Peyer's patch (tissue), 4 donors: ENCODE results near the gene OSBPL10.

Experiments used
- CTCF ChIP-seq, 6 experiments: fragments of 450-650 bp in 4 of 6; fragments of 200-600 bp in 2 of 6; sonication (generic) in 1 of 6; IDR thresholded peaks; one replicate each; pipeline ENCODE4 v1.5.1; 2017 to 2019; ENCODE audit warnings: antibody characterized with exemption in 6 of 6, mild to moderate bottlenecking in 3 of 6, moderate library complexity in 1 of 6
- POLR2A ChIP-seq, 2 donors: fragments of 450-650 bp; IDR thresholded peaks; one replicate each; pipeline ENCODE4 v1.5.1; 2017; ENCODE audit warnings: antibody characterized with exemption in 2 of 2, mild to moderate bottlenecking in 2 of 2, moderate library complexity in 2 of 2

- TF ChIP-seq CTCF (IDR thresholded peaks at IDR 0.05) (no peak), POLR2A (IDR thresholded peaks at IDR 0.05) (no peak)
Observed at GRCh38 chr3:31645256-31645655, 335.8 kb downstream of the OSBPL10 start.
